GM12878 (cell line): ENCODE data around the gene DIP2C. TPM values are rescaled to one million over a fixed set of nuclear protein-coding genes. Genes with fewer than 3 reads are reported as not detected.

ENCODE experiments used
- ATAC-seq: fragments of 200-7000 bp; cut with Tn5 transposase; 3 replicates; pipeline ENCODE4 v1.9.1; 2020; ENCODE audit warnings: mild to moderate bottlenecking, moderate library complexity
- BruUV-seq: library from RNA; stranded (reverse); fragments of 400-500 nt; replicated peaks from 2 replicates; lab custom pipeline; 2021; lab: Mats Ljungman, UMichigan
- CTCF ChIA-PET: fragments of 300-600 bp; sonication (Branson Sonifier 250); formaldehyde crosslinking; extraction: SDS; loops from one replicate; lab custom pipeline; 2021; ENCODE audit warnings: inconsistent platforms; lab: Yijun Ruan, JAX
- POLR2A ChIA-PET: fragments of 350-600 bp; formaldehyde crosslinking; extraction: SDS; loops from one replicate; lab custom pipeline; 2021; ENCODE audit warnings: inconsistent platforms; lab: Charles Lee
- RAD21 ChIA-PET: fragments of 300-600 bp; sonication (Branson Sonifier 250); formaldehyde crosslinking; loops from one replicate; lab custom pipeline; 2023; ENCODE audit warnings: antibody characterized with exemption; ENCODE audit not compliant: unreplicated experiment; lab: Charles Lee
- SMC1A ChIA-PET: fragments of 300-600 bp; sonication (Branson Sonifier 250); formaldehyde crosslinking; loops from one replicate; lab custom pipeline; 2023; ENCODE audit not compliant: unreplicated experiment, uncharacterized antibody; lab: Charles Lee
- DNase-seq: peaks from one replicate; pipeline ENCODE4 v3.0.0-alpha.2; 2011; ENCODE audit warnings: low read depth, low spot score
- FAIRE-seq: peaks from 3 replicates; lab custom pipeline; 2011; peaks lifted over from hg19 to GRCh38; lab: Jason Lieb, UNC
- H2AFZ ChIP-seq: 2 replicates; pipeline ENCODE4 v1.6.0; 2011; ENCODE audit warnings: low read depth, low read length, control low read depth; ENCODE audit not compliant: control insufficient read depth
- H3K27ac ChIP-seq: 2 replicates; pipeline ENCODE4 v1.5.1; 2011; ENCODE audit warnings: control low read depth; ENCODE audit not compliant: control insufficient read depth, insufficient read depth
- H3K27me3 ChIP-seq, 2 experiments: replicated peaks in 1 of 2; 2 replicates each; pipeline versions ENCODE4 v1.6.0 to v1.6.1; 2011; ENCODE audit warnings: low read length in 1 of 2; ENCODE audit not compliant: control insufficient read depth in 2 of 2, insufficient read depth in 2 of 2
- H3K36me3 ChIP-seq, 2 experiments: 2 replicates each; pipeline ENCODE4 v1.5.1; 2011; ENCODE audit warnings: low read length in 1 of 2; ENCODE audit not compliant: control insufficient read depth in 2 of 2, insufficient read depth in 2 of 2
- H3K4me1 ChIP-seq: 2 replicates; pipeline ENCODE4 v1.6.1; 2011; ENCODE audit warnings: mild to moderate bottlenecking, low read length, moderate library complexity, mixed read lengths; ENCODE audit not compliant: control insufficient read depth, insufficient read depth
- H3K4me2 ChIP-seq: 2 replicates; pipeline ENCODE4 v1.6.0; 2011; ENCODE audit warnings: control low read depth; ENCODE audit not compliant: control insufficient read depth, insufficient read depth
- H3K4me3 ChIP-seq: fragments of 200-600 bp; sonication (generic); 2 replicates; pipeline ENCODE4 v1.5.1; 2016
- H3K79me2 ChIP-seq: 2 replicates; pipeline ENCODE4 v1.6.0; 2011; ENCODE audit warnings: low read length; ENCODE audit not compliant: control insufficient read depth, insufficient read depth
- H3K9ac ChIP-seq: 2 replicates; pipeline ENCODE4 v1.8.0; 2011; ENCODE audit warnings: low read length, control low read depth, mixed read lengths; ENCODE audit not compliant: control insufficient read depth, insufficient read depth
- H3K9me3 ChIP-seq: replicated peaks from 3 replicates; pipeline ENCODE4 v1.5.1; 2011; ENCODE audit warnings: mild to moderate bottlenecking, low read length; ENCODE audit not compliant: control insufficient read depth, insufficient read depth
- H4K20me1 ChIP-seq: 2 replicates; pipeline ENCODE4 v1.6.0; 2011; ENCODE audit not compliant: control insufficient read depth, insufficient read depth
- EGR1 ChIP-seq, 2 experiments: IDR thresholded peaks; 1 replicate in 1 of 2; 2 replicates in 1 of 2; pipeline ENCODE4 v1.6.1; 2011 to 2012; ENCODE audit warnings: low read depth in 2 of 2, low read length in 2 of 2, borderline replicate concordance in 1 of 2, mild to moderate bottlenecking in 1 of 2, moderate library complexity in 1 of 2
- JUNB ChIP-seq: IDR thresholded peaks from 2 replicates; pipeline ENCODE4 v1.6.1; 2016; ENCODE audit warnings: antibody characterized with exemption, mild to moderate bottlenecking
- PKNOX1 ChIP-seq: fragments of 450-650 bp; IDR thresholded peaks from 2 replicates; pipeline ENCODE4 v1.6.1; 2016; ENCODE audit warnings: mild to moderate bottlenecking
- RAD51 ChIP-seq: fragments of 450-650 bp; IDR thresholded peaks from 2 replicates; pipeline ENCODE4 v1.6.1; 2016; ENCODE audit warnings: moderate library complexity, mild to moderate bottlenecking, inconsistent platforms
- SPI1 ChIP-seq: IDR thresholded peaks from 2 replicates; pipeline ENCODE4 v1.6.1; 2011; ENCODE audit warnings: low read depth, mild to moderate bottlenecking, low read length, moderate library complexity, borderline replicate concordance; ENCODE audit not compliant: insufficient read depth
- ZNF217 ChIP-seq: fragments of 450-650 bp; IDR thresholded peaks from 2 replicates; pipeline ENCODE4 v1.6.1; 2017; ENCODE audit warnings: antibody characterized with exemption, mild to moderate bottlenecking
- WGBS: methylation state at CpG from one replicate; pipeline ENCODE4 v1.1.6; 2016; ENCODE audit warnings: low lambda C conversion rate; ENCODE audit not compliant: insufficient replicate concordance, insufficient coverage; ENCODE audit errors: missing lambda C conversion rate; 5-methylcytosine and 5-hydroxymethylcytosine counted together
- in situ Hi-C: fragments of 300-500 bp; cut with MboI; formaldehyde crosslinking; loops from 9 replicates; pipeline ENCODE4 v1.14.3; 2018; ENCODE audit warnings: mixed read lengths
- intact Hi-C: fragments of 100-400 bp; cut with micrococcal nuclease; formaldehyde crosslinking; loops from one replicate; pipeline ENCODE4 v1.14.2; 2022; ENCODE audit not compliant: unreplicated experiment
- polyA plus RNA-seq, 11 experiments: library from polyadenylated mRNA; depleted of rRNA in 4 of 11; unstranded in 6 of 11; stranded (reverse) in 5 of 11; fragments of >200 nt; fragmentation: Nextera tagmentation in 4 of 11; fragmentation: Illumina TruSeq in 1 of 11; extraction: Ambion mirVana in 4 of 11; extraction: Trizol in 1 of 11; gene quantifications; 1 replicate in 1 of 11; 2 replicates in 10 of 11; pipeline versions ENCODE4 v1.2.1 to v1.2.3, GENCODE V29; 2011 to 2016; ENCODE audit warnings: inconsistent platforms in 2 of 11, missing spikeins in 2 of 11, low read depth in 1 of 11
- total RNA-seq, 4 experiments: library from RNA; depleted of rRNA in 3 of 4; stranded (reverse); fragments of >200 nt in 3 of 4; fragmentation: Illumina TruSeq in 1 of 4; extraction: Trizol in 1 of 4; gene quantifications; 2 replicates each; pipeline versions ENCODE4 v1.2.1 to v1.2.3, GENCODE V29; 2013 to 2021

The DIP2C gene
- total and polyA plus RNA-seq, 10 of the 15 experiments (the other 5 are each of a cell fraction or from before 2014, with no cell fraction given) = 0.01 to 0.10 (median 0.06) TPM

DNA sequence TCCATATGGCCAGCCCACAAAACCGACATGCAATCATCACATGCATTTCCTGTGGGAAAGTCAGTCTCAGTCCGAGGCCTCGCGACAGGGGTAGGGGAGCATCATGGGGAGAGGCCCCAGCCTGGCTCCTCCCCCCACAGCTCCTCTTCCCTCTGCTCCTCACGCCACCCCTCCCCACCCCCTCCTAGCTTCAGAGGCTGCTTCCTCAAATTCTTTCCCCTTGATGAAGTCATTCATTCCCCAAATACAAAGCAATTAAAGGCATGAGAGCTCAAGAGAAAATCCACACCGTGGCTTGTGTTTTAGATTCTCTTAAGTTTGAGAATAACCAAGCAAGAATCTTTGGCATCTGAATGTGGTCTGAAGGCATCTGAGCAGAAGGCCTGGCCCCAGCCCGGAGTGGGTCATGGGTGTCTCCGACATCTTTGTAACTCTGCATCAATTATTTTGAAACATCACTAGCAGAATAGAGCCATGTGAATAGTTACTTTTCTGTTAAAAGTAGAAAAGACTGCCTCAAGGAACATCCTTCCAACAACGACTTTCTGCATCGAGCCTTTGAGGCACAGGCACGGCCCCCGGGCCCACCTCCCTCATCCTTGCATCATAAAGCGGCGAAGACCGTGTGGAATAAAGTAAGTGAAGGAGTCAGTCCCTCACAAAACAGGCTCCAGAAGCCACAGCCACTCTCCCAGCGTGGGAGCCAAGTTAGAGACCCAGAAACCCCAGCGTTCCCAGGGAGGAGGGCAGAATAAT lies 90.9 kb downstream of the DIP2C start:
- Histone ChIP-seq H2AFZ (no peak overlapping the region), H3K27ac (no peak overlapping the region), H3K79me2 (no peaks in the 10 kb centered on the region), H4K20me1 (no peaks in the 10 kb centered on the region), H3K27me3 (peaks cover 0 to 3% of the 10 kb centered on the region in 2 experiments; a peak in 3 of 4 replicates), H3K4me1 (no peaks in the 10 kb centered on the region)
- FAIRE-seq = no peak
- intact Hi-C loops = no loop called here
- WGBS = 42% methylated on average over 16 of the region's 17 CpGs
- TF ChIP-seq PKNOX1 = no peak
- no peak for TF ChIP-seq JUNB
- TF ChIP-seq ZNF217 = no peak
- no peak for TF ChIP-seq RAD51
- no peak for TF ChIP-seq SPI1
- TF ChIP-seq EGR1 (IDR thresholded peaks at IDR 0.05; ENCODE audit: borderline replicate concordance in 1 of 2, low read depth in 2 of 2, low read length in 2 of 2) = no peak
- TF ChIP-seq, all 136 proteins: peak for 0
- POLR2A ChIA-PET = no interaction called here
- no peak for ATAC-seq
- no TSS peak for BruUV-seq
- SMC1A ChIA-PET = no interaction called here
- H3K9ac ChIP-seq = no peak overlapping the region
- CTCF ChIA-PET = no interaction called here
- H3K36me3 ChIP-seq = no peaks in the 10 kb centered on the region
- no peak overlapping the region for H3K4me3 ChIP-seq
- in situ Hi-C loops = no loop called here
- RAD21 ChIA-PET = no interaction called here
- DNase-seq = no peak
- H3K4me2 ChIP-seq = no peak overlapping the region
- no peaks in the 10 kb centered on the region for H3K9me3 ChIP-seq
